Spleen (tissue), 11 donors: ENCODE data around the gene SEMA3E. TPM values are rescaled to one million over a fixed set of nuclear protein-coding genes. Genes with fewer than 3 reads are reported as not detected.

ENCODE experiments used
- DNase-seq: peaks from one replicate; pipeline ENCODE4 v3.0.0-alpha.2; 2020
- H3K27ac ChIP-seq, 8 donors: fragments of 200-600 bp; sonication (generic) in 7 of 8; 1 replicate in 4 of 8; 2 replicates in 4 of 8; pipeline versions ENCODE4 v1.5.0 to v1.8.0; 2016 to 2021; ENCODE audit warnings: inconsistent platforms in 4 of 8, mild to moderate bottlenecking in 4 of 8, moderate library complexity in 1 of 8
- H3K27me3 ChIP-seq, 7 donors: fragments of 200-600 bp; sonication (generic) in 6 of 7; replicated peaks in 1 of 7; 1 replicate in 4 of 7; 2 replicates in 3 of 7; pipeline versions ENCODE4 v1.5.0 to v1.8.0; 2016 to 2021; ENCODE audit warnings: inconsistent platforms in 3 of 7, mild to moderate bottlenecking in 1 of 7
- H3K36me3 ChIP-seq, 6 donors: fragments of 200-600 bp; sonication (generic) in 5 of 6; 1 replicate in 4 of 6; 2 replicates in 2 of 6; pipeline versions ENCODE4 v1.5.0 to v1.8.0; 2016 to 2021; ENCODE audit warnings: inconsistent platforms in 2 of 6
- H3K4me1 ChIP-seq, 6 donors: fragments of 200-600 bp; sonication (generic) in 5 of 6; 1 replicate in 3 of 6; 2 replicates in 3 of 6; pipeline versions ENCODE4 v1.5.0 to v1.8.0; 2016 to 2021; ENCODE audit warnings: inconsistent platforms in 3 of 6
- H3K4me3 ChIP-seq, 8 donors: fragments of 200-600 bp; sonication (generic) in 7 of 8; 1 replicate in 4 of 8; 2 replicates in 4 of 8; pipeline versions ENCODE4 v1.5.0 to v1.8.0; 2016 to 2021; ENCODE audit warnings: inconsistent platforms in 4 of 8, mild to moderate bottlenecking in 4 of 8, moderate library complexity in 2 of 8
- H3K9me3 ChIP-seq, 8 donors: fragments of 200-600 bp; sonication (generic) in 7 of 8; 1 replicate in 4 of 8; 2 replicates in 4 of 8; pipeline versions ENCODE4 v1.5.0 to v1.8.0; 2016 to 2021; ENCODE audit warnings: inconsistent platforms in 4 of 8
- POLR2A ChIP-seq, 3 donors: fragments of 450-650 bp; IDR thresholded peaks; one replicate each; pipeline ENCODE4 v1.5.1; 2017; ENCODE audit warnings: antibody characterized with exemption in 3 of 3, mild to moderate bottlenecking in 1 of 3
- POLR2AphosphoS5 ChIP-seq, 3 donors: sonication (generic); formaldehyde crosslinking; IDR thresholded peaks; one replicate each; pipeline ENCODE4 v1.5.1; 2017; ENCODE audit warnings: antibody characterized with exemption in 3 of 3
- WGBS, 5 donors: extraction: QIAGEN DNeasy Blood & Tissue Kit in 3 of 5; methylation state at CpG; one replicate each; pipeline versions ENCODE4 v1.1.5 to v1.1.7; 2013 to 2018; 5-methylcytosine and 5-hydroxymethylcytosine counted together
- intact Hi-C: fragments of 100-400 bp; cut with DNase I; formaldehyde crosslinking; loops from one replicate; pipeline ENCODE4 v1.15.0; 2023; ENCODE audit warnings: low total_unique reads
- polyA plus RNA-seq, 3 donors: library from polyadenylated mRNA; stranded (reverse); fragments of 200-250 nt; gene quantifications; one replicate each; pipeline ENCODE4 v1.2.1, GENCODE V29; 2013
- total RNA-seq, 7 donors: library from RNA; depleted of rRNA in 3 of 7; stranded (reverse); fragments of >200 nt in 3 of 7; fragmentation: NEBNext Ultra II Directional in 4 of 7; extraction: Animal tissue kit (Norgen Biotek cat#: 25700) in 4 of 7; gene quantifications; one replicate each; pipeline versions ENCODE4 v1.1.0 to v1.2.1, GENCODE V29; 2016 to 2021
- TF ChIP-seq, protein P1 (sequence below), 11 experiments: fragments of 200-600 bp in 7 of 11; fragments of 450-650 bp in 4 of 11; sonication (generic) in 4 of 11; IDR thresholded peaks in 8 of 11; conservative IDR thresholded peaks in 3 of 11; 1 replicate in 7 of 11; 2 replicates in 4 of 11; pipeline versions ENCODE4 v1.4.0 to v1.8.0; 2016 to 2021; ENCODE audit warnings: antibody characterized with exemption in 11 of 11, inconsistent platforms in 4 of 11, mild to moderate bottlenecking in 1 of 11
- donor health status: healthy with polysubstance abuse.
- donor health status: DM: no; HTN: no; CAD: no; lungs with moderate emphysema.
- donor health status: DM: no; HTN: no; CAD: no.
- donor health status: Bipolar disorder and iron deficiency.
- donor health status: healthy.
- donor health status: DM: no; HTN: no; CAD: no.
- donor health status: DM: yes; HTN: yes; CAD: no.

SEMA3E gene
- total and polyA plus RNA-seq, 10 donors, result under 0.01 to 0.44 (median 0.29) TPM; not detected in 7

DNA sequence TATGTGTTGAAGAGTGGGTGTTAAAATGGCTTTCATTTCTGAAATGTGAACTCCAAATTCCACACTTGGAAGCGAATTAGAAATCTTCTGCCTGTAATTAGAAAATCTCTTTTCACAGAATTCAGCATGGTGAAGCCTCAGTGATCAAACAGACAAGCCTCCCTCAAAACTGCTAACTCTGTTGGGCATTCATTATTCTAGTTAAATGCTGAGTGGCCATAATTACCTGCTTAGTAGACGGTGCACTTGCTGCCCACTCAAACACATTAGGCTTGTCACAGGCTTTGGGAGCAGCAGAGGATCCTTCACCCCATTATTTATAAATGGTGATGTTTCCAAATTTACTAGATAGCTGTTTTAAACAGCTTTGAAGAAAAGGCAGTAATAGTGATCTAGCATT is 309.0 kb downstream of the SEMA3E start:
- intact Hi-C loops, result no loop called here

GRCh38 chr7:83338277-83338950 is 310.5 kb downstream of the SEMA3E start:
- H3K9me3 ChIP-seq, result peaks cover 0 to 13% (median 2%) of the 10 kb centered on the region in 8 donors
- no peak overlapping the region for H3K4me3 ChIP-seq
- intact Hi-C loops, result no loop called here
- no peaks in the 10 kb centered on the region for H3K4me1 ChIP-seq
- 74 to 84% (median 79%) methylated on average over 4 of the region's 4 CpGs for WGBS, 5 donors
- H3K36me3 ChIP-seq, result no peaks in the 10 kb centered on the region
- DNase-seq, result no peak
- H3K27ac ChIP-seq, result no peak overlapping the region
- TF ChIP-seq POLR2AphosphoS5 (IDR thresholded peaks at IDR 0.05), result no peak
- TF ChIP-seq, protein P1, sequence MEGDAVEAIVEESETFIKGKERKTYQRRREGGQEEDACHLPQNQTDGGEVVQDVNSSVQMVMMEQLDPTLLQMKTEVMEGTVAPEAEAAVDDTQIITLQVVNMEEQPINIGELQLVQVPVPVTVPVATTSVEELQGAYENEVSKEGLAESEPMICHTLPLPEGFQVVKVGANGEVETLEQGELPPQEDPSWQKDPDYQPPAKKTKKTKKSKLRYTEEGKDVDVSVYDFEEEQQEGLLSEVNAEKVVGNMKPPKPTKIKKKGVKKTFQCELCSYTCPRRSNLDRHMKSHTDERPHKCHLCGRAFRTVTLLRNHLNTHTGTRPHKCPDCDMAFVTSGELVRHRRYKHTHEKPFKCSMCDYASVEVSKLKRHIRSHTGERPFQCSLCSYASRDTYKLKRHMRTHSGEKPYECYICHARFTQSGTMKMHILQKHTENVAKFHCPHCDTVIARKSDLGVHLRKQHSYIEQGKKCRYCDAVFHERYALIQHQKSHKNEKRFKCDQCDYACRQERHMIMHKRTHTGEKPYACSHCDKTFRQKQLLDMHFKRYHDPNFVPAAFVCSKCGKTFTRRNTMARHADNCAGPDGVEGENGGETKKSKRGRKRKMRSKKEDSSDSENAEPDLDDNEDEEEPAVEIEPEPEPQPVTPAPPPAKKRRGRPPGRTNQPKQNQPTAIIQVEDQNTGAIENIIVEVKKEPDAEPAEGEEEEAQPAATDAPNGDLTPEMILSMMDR (IDR thresholded peaks at IDR 0.05 in 8 of 11, conservative IDR thresholded peaks at IDR 0.05 in 3 of 11), result no peak
- no peaks in the 10 kb centered on the region for H3K27me3 ChIP-seq

More for the DNA sequence above, 309.0 kb downstream of the SEMA3E start:
- no peak for DNase-seq
- H3K9me3 ChIP-seq, result peaks cover 0 to 19% (median 2%) of the 10 kb centered on the region in 8 donors
- TF ChIP-seq, protein P1 (IDR thresholded peaks at IDR 0.05 in 8 of 11, conservative IDR thresholded peaks at IDR 0.05 in 3 of 11), result no peak
- TF ChIP-seq POLR2A (IDR thresholded peaks at IDR 0.05) (no peak), POLR2AphosphoS5 (IDR thresholded peaks at IDR 0.05) (no peak)
- H3K4me3 ChIP-seq, result no peak overlapping the region
- 50 to 80% (median 71%) methylated on average over 2 of the region's 2 CpGs for WGBS, 5 donors
- no peaks in the 10 kb centered on the region for H3K27me3 ChIP-seq
- H3K36me3 ChIP-seq, result no peaks in the 10 kb centered on the region
- no peak overlapping the region for H3K27ac ChIP-seq
- H3K4me1 ChIP-seq, result no peaks in the 10 kb centered on the region

DNA sequence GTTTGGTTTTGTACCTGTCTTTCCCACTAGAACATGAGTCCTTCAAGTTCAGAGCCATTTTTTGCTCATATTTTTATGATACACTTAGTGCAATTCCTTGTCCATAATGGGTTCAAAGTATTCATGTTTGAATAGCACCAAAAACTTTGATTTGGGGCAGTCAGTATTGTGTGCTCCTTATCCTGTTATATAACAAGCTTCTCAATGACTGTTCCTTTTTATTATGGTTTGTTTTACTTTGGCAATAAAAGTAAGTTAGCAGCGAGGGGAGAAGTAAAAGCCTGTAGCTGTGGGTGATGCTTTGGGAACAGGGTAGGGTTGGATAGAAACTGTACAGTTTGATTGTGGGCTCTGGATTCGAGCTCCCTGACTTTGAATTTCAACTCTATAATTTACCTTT is 311.9 kb downstream of the SEMA3E start:
- Histone ChIP-seq H3K4me1 (no peaks in the 10 kb centered on the region), H3K9me3 (peaks cover 0 to 7% (median 0%) of the 10 kb centered on the region in 8 donors), H3K27me3 (no peaks in the 10 kb centered on the region), H3K4me3 (no peak overlapping the region), H3K27ac (no peak overlapping the region), H3K36me3 (no peaks in the 10 kb centered on the region)
- no peak for DNase-seq
- TF ChIP-seq, protein P1 (IDR thresholded peaks at IDR 0.05 in 8 of 11, conservative IDR thresholded peaks at IDR 0.05 in 3 of 11), result no peak
- TF ChIP-seq POLR2AphosphoS5 (IDR thresholded peaks at IDR 0.05) (no peak), POLR2A (IDR thresholded peaks at IDR 0.05) (no peak)
- intact Hi-C loops, result no loop called here
- 59 to 66% (median 62%) methylated on average over 2 of the region's 2 CpGs for WGBS, 5 donors

GRCh38 chr7:83326223-83326622 is 322.7 kb downstream of the SEMA3E start:
- TF ChIP-seq POLR2A (IDR thresholded peaks at IDR 0.05), result no peak
- no peak overlapping the region for H3K4me3 ChIP-seq
- H3K36me3 ChIP-seq, result no peaks in the 10 kb centered on the region
- 48 to 69% (median 63%) methylated on average over 2 of the region's 2 CpGs for WGBS, 5 donors
- H3K27me3 ChIP-seq, result no peaks in the 10 kb centered on the region
- intact Hi-C loops, result no loop called here
- no peak for DNase-seq
- no peaks in the 10 kb centered on the region for H3K9me3 ChIP-seq
- H3K27ac ChIP-seq, result no peak overlapping the region
- H3K4me1 ChIP-seq, result no peaks in the 10 kb centered on the region
